Upper lobe of left lung (tissue), 4 donors: ENCODE measurements around the gene DOCK4.

Experiments used
- CTCF ChIP-seq, 6 experiments: fragments of 450-650 bp in 4 of 6; fragments of 200-600 bp in 2 of 6; sonication (generic) in 2 of 6; IDR thresholded peaks; one replicate each; pipeline ENCODE4 v1.5.1; 2016 to 2019; ENCODE audit warnings: antibody characterized with exemption in 6 of 6
- POLR2A ChIP-seq, 4 donors: fragments of 450-650 bp; IDR thresholded peaks; one replicate each; pipeline ENCODE4 v1.5.1; 2016 to 2017; ENCODE audit warnings: antibody characterized with exemption in 4 of 4, mild to moderate bottlenecking in 2 of 4

GRCh38 chr7:112206991-112207592 lies 893 bp upstream of the DOCK4 start:
- TF ChIP-seq CTCF (IDR thresholded peaks at IDR 0.05) (no peak), POLR2A (IDR thresholded peaks at IDR 0.05) (no peak)
